HepG2 (cell line): ENCODE results near the gene BAIAP3. TPM values are rescaled to one million over a fixed set of nuclear protein-coding genes. Genes with fewer than 3 reads are reported as not detected.

ENCODE experiments used
- ATAC-seq: fragments of 200-7000 bp; cut with Tn5 transposase; 3 replicates; pipeline ENCODE4 v1.9.1; 2020; ENCODE audit warnings: mild to moderate bottlenecking, moderate library complexity
- BruUV-seq: library from RNA; stranded (reverse); fragments of 400-500 nt; replicated peaks from 2 replicates; lab custom pipeline; 2021; lab: Mats Ljungman, UMichigan
- CTCF ChIA-PET: fragments of 300-600 bp; formaldehyde crosslinking; extraction: SDS; loops from one replicate; lab custom pipeline; 2021; ENCODE audit warnings: low total read pairs, inconsistent platforms, low intra/inter-chr PET ratio; lab: Yijun Ruan, JAX
- POLR2A ChIA-PET: fragments of 350-600 bp; sonication (Branson Sonifier 250); formaldehyde crosslinking; loops from one replicate; lab custom pipeline; 2020; ENCODE audit warnings: antibody characterized with exemption, inconsistent platforms; lab: Yijun Ruan, JAX
- DNase-seq: peaks from one replicate; pipeline ENCODE4 v3.0.0-alpha.2; 2015; ENCODE audit warnings: low spot score
- FAIRE-seq: peaks from 3 replicates; lab custom pipeline; 2011; peaks lifted over from hg19 to GRCh38; lab: Jason Lieb, UNC
- H2AFZ ChIP-seq: one replicate; pipeline ENCODE4 v1.6.1; 2011; ENCODE audit warnings: low read length, inconsistent platforms
- H3K27ac ChIP-seq: fragments of 300-600 bp; 3 replicates; pipeline ENCODE4 v1.8.0; 2011; ENCODE audit warnings: mixed run types, mild to moderate bottlenecking, mixed read lengths, low read length, inconsistent platforms; ENCODE audit not compliant: insufficient read depth; ENCODE audit errors: extremely low read length
- H3K27me3 ChIP-seq, 2 experiments: fragments of 200-600 bp in 1 of 2; 2 replicates in 1 of 2; 3 replicates in 1 of 2; pipeline versions ENCODE4 v1.6.0 to v1.8.0; 2011; ENCODE audit warnings: low read length in 2 of 2, mild to moderate bottlenecking in 2 of 2, moderate library complexity in 2 of 2, inconsistent platforms in 1 of 2; ENCODE audit not compliant: insufficient read depth in 2 of 2, control insufficient read depth in 1 of 2
- H3K36me3 ChIP-seq, 2 experiments: fragments of 200-600 bp in 1 of 2; replicated peaks in 1 of 2; 2 replicates in 1 of 2; 3 replicates in 1 of 2; pipeline versions ENCODE4 v1.5.1 to v1.8.0; 2011; ENCODE audit warnings: low read length in 2 of 2, inconsistent platforms in 1 of 2; ENCODE audit not compliant: insufficient read depth in 2 of 2, control insufficient read depth in 1 of 2
- H3K4me1 ChIP-seq: 2 replicates; pipeline ENCODE4 v1.5.1; 2012; ENCODE audit warnings: low read length, inconsistent platforms; ENCODE audit not compliant: insufficient read depth
- H3K4me2 ChIP-seq: 2 replicates; pipeline ENCODE4 v1.6.0; 2011; ENCODE audit warnings: low read depth, low read length, inconsistent platforms
- H3K4me3 ChIP-seq, 3 experiments: fragments of 200-600 bp in 1 of 3; sonication (generic), shearing (Covaris generic) in 1 of 3; replicated peaks in 1 of 3; 2 replicates each; pipeline ENCODE4 v1.5.1; 2011 to 2016; ENCODE audit warnings: low read length in 3 of 3, inconsistent platforms in 2 of 3, low read depth in 2 of 3, mild to moderate bottlenecking in 2 of 3, control low read depth in 1 of 3, mixed read lengths in 1 of 3; ENCODE audit not compliant: insufficient read depth in 1 of 3
- H3K79me2 ChIP-seq: one replicate; pipeline ENCODE4 v1.6.1; 2011; ENCODE audit warnings: low read length, inconsistent platforms; ENCODE audit not compliant: insufficient read depth
- H3K9ac ChIP-seq: 2 replicates; pipeline ENCODE4 v1.6.0; 2011; ENCODE audit warnings: mild to moderate bottlenecking, low read depth, low read length, inconsistent platforms; ENCODE audit not compliant: insufficient read depth
- H3K9me3 ChIP-seq: 2 replicates; pipeline ENCODE4 v1.5.1; 2012; ENCODE audit warnings: mild to moderate bottlenecking, low read length
- H4K20me1 ChIP-seq: 2 replicates; pipeline ENCODE4 v1.6.0; 2011; ENCODE audit warnings: inconsistent platforms, mild to moderate bottlenecking, low read length, moderate library complexity; ENCODE audit not compliant: insufficient read depth
- ARNTL ChIP-seq: sonication (generic); formaldehyde crosslinking; IDR thresholded peaks from 2 replicates; pipeline ENCODE4 v1.4.0; 2020; ENCODE audit warnings: mild to moderate bottlenecking, missing genetic modification reagents
- NRL ChIP-seq: sonication (generic); formaldehyde crosslinking; IDR thresholded peaks from 2 replicates; pipeline ENCODE4 v1.5.0; 2020; ENCODE audit warnings: missing genetic modification reagents, mild to moderate bottlenecking, moderate library complexity, borderline replicate concordance
- PHF21A ChIP-seq: sonication (generic); formaldehyde crosslinking; IDR thresholded peaks from 2 replicates; pipeline ENCODE4 v1.5.0; 2020; ENCODE audit warnings: mild to moderate bottlenecking, missing genetic modification reagents
- PHF8 ChIP-seq: sonication (generic); formaldehyde crosslinking; IDR thresholded peaks from 2 replicates; pipeline ENCODE4 v1.5.0; 2020; ENCODE audit warnings: missing genetic modification reagents
- TP53 ChIP-seq: sonication (generic); formaldehyde crosslinking; conservative IDR thresholded peaks from 2 replicates; pipeline ENCODE4 v1.4.0; 2020; ENCODE audit warnings: missing genetic modification reagents
- ZNF33B ChIP-seq: sonication (generic); formaldehyde crosslinking; IDR thresholded peaks from 2 replicates; pipeline ENCODE4 v1.5.1; 2020; ENCODE audit warnings: mild to moderate bottlenecking, missing genetic modification reagents
- ZZZ3 ChIP-seq: sonication (generic); formaldehyde crosslinking; IDR thresholded peaks from 2 replicates; pipeline ENCODE4 v1.4.0; 2020; ENCODE audit warnings: missing genetic modification reagents, mild to moderate bottlenecking, borderline replicate concordance
- WGBS: methylation state at CpG from one replicate; pipeline ENCODE4 v1.1.6; 2017; ENCODE audit warnings: low lambda C conversion rate; 5-methylcytosine and 5-hydroxymethylcytosine counted together
- in situ Hi-C: cut with HindIII; loops from 2 replicates; pipeline ENCODE4 v1.10.0; 2017; ENCODE audit warnings: low pct_unique_long_range_greater_than_20kb; ENCODE audit not compliant: extremely low pct_ligation_motif_present
- intact Hi-C: fragments of 100-400 bp; cut with micrococcal nuclease; formaldehyde crosslinking; loops from one replicate; pipeline ENCODE4 v1.10.0; 2022; ENCODE audit not compliant: unreplicated experiment
- polyA plus RNA-seq, 8 experiments: library from polyadenylated mRNA; depleted of rRNA in 3 of 8; stranded (reverse) in 7 of 8; unstranded in 1 of 8; fragments of >200 nt; fragmentation: Illumina TruSeq in 4 of 8; extraction: Trizol in 4 of 8; gene quantifications; 2 replicates each; pipeline versions ENCODE4 v1.2.1 to v1.2.3, GENCODE V29; 2011 to 2016; ENCODE audit warnings: low read depth in 4 of 8, missing spikeins in 1 of 8, mixed read lengths in 1 of 8; ENCODE audit not compliant: insufficient read depth in 1 of 8
- total RNA-seq, 5 experiments: library from RNA; depleted of rRNA; stranded (reverse); fragments of >200 nt; fragmentation: Illumina TruSeq; extraction: Trizol; gene quantifications; 2 replicates each; pipeline ENCODE4 v1.2.3, GENCODE V29; 2016; ENCODE audit warnings: low read depth in 1 of 5
- TF ChIP-seq, protein P1 (sequence below): sonication (generic); formaldehyde crosslinking; IDR thresholded peaks from 2 replicates; pipeline ENCODE4 v1.4.0; 2020; ENCODE audit warnings: missing genetic modification reagents
- TF ChIP-seq, protein P2 (sequence below): sonication (generic); formaldehyde crosslinking; IDR thresholded peaks from 2 replicates; pipeline ENCODE4 v1.8.1; 2023; ENCODE audit warnings: mild to moderate bottlenecking, missing genetic modification reagents

Gene BAIAP3
- total and polyA plus RNA-seq, 2 of the 13 experiments (the other 11 are each of a cell fraction or from before 2014, with no cell fraction given): 3.2 to 5.7 TPM

DNA sequence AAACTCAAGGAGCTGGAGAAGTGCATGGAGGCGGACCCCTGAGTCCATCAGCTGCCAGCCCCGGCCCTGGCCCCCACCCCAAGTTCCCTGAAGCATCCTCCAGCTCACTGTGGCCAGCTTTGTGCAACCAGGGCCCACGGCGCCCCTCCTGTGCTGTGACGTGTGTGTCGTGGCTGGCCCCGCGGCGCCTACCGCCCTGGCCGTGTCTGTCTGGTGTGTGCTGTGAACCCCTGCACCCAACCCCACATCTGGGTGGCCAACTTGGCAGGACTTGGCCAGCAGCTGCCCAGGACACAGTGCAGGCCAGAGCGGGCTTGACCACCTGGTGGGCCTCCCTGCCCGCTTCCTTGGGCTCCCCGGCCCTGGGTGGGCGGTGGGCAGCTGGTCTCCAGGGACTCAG lies 15.0 kb downstream of the BAIAP3 start (continued):
- TF ChIP-seq, protein P1, sequence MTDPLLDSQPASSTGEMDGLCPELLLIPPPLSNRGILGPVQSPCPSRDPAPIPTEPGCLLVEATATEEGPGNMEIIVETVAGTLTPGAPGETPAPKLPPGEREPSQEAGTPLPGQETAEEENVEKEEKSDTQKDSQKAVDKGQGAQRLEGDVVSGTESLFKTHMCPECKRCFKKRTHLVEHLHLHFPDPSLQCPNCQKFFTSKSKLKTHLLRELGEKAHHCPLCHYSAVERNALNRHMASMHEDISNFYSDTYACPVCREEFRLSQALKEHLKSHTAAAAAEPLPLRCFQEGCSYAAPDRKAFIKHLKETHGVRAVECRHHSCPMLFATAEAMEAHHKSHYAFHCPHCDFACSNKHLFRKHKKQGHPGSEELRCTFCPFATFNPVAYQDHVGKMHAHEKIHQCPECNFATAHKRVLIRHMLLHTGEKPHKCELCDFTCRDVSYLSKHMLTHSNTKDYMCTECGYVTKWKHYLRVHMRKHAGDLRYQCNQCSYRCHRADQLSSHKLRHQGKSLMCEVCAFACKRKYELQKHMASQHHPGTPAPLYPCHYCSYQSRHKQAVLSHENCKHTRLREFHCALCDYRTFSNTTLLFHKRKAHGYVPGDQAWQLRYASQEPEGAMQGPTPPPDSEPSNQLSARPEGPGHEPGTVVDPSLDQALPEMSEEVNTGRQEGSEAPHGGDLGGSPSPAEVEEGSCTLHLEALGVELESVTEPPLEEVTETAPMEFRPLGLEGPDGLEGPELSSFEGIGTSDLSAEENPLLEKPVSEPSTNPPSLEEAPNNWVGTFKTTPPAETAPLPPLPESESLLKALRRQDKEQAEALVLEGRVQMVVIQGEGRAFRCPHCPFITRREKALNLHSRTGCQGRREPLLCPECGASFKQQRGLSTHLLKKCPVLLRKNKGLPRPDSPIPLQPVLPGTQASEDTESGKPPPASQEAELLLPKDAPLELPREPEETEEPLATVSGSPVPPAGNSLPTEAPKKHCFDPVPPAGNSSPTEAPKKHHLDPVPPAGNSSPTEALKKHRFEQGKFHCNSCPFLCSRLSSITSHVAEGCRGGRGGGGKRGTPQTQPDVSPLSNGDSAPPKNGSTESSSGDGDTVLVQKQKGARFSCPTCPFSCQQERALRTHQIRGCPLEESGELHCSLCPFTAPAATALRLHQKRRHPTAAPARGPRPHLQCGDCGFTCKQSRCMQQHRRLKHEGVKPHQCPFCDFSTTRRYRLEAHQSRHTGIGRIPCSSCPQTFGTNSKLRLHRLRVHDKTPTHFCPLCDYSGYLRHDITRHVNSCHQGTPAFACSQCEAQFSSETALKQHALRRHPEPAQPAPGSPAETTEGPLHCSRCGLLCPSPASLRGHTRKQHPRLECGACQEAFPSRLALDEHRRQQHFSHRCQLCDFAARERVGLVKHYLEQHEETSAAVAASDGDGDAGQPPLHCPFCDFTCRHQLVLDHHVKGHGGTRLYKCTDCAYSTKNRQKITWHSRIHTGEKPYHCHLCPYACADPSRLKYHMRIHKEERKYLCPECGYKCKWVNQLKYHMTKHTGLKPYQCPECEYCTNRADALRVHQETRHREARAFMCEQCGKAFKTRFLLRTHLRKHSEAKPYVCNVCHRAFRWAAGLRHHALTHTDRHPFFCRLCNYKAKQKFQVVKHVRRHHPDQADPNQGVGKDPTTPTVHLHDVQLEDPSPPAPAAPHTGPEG (CRISPR knock-in tag): no peak

DNA sequence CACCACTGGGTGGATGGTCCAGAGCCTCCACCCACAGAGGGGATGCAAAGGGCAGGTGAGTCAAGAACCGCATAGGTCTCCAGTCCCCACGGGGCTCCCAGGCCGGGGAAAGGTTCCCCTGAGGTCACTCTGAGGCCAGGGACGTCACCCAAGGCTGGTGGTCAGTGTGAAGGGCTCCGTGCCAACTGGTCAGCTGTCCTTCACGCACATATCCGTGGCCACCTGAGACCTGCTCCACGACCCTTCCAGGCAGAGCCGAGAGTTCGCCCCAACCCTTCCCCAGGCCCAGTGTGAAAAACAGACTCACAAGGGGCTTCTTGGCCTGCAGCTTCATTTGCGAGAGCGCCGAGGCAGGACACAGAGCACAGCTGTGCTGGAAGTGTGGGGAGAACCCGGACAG lies 15.5 kb downstream of the BAIAP3 start:
- DNase-seq: no peak
- Histone ChIP-seq H2AFZ (no peak overlapping the region), H4K20me1 (no peaks in the 10 kb centered on the region), H3K27me3 (no peaks in the 10 kb centered on the region; a peak in 1 of 5 replicates), H3K27ac (no peak overlapping the region), H3K9ac (no peak overlapping the region), H3K79me2 (peaks cover 34% of the 10 kb centered on the region), H3K4me1 (peaks cover 32% of the 10 kb centered on the region), H3K4me3 (no peak overlapping the region), H3K9me3 (no peaks in the 10 kb centered on the region), H3K4me2 (no peak overlapping the region), H3K36me3 (peaks cover 6 to 14% of the 10 kb centered on the region in 2 experiments; a peak in 4 of 5 replicates)
- TF ChIP-seq, protein P2, sequence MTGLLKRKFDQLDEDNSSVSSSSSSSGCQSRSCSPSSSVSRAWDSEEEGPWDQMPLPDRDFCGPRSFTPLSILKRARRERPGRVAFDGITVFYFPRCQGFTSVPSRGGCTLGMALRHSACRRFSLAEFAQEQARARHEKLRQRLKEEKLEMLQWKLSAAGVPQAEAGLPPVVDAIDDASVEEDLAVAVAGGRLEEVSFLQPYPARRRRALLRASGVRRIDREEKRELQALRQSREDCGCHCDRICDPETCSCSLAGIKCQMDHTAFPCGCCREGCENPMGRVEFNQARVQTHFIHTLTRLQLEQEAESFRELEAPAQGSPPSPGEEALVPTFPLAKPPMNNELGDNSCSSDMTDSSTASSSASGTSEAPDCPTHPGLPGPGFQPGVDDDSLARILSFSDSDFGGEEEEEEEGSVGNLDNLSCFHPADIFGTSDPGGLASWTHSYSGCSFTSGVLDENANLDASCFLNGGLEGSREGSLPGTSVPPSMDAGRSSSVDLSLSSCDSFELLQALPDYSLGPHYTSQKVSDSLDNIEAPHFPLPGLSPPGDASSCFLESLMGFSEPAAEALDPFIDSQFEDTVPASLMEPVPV (CRISPR knock-in tag): no peak
- no peak for TF ChIP-seq ARNTL (CRISPR knock-in tag)
- TF ChIP-seq PHF8 (CRISPR knock-in tag): no peak
- no peak for TF ChIP-seq PHF21A (CRISPR knock-in tag)
- no peak for TF ChIP-seq ZZZ3 (CRISPR knock-in tag)
- no peak for TF ChIP-seq ZNF33B
- no peak for TF ChIP-seq TP53 (CRISPR knock-in tag)
- no peak for TF ChIP-seq NRL (CRISPR knock-in tag)
- no TSS peak for BruUV-seq
- CTCF ChIA-PET: no interaction called here
- intact Hi-C loops: no loop called here
- no peak for ATAC-seq
- in situ Hi-C loops: no loop called here
- POLR2A ChIA-PET: no interaction called here
- WGBS: 91% methylated on average over 4 of the region's 14 CpGs
- FAIRE-seq: no peak
